GM12872 (cell line): ENCODE results near the gene CCL5.

ENCODE experiments used
- TF ChIP-seq, protein P1 (sequence below): IDR thresholded peaks from 3 replicates; pipeline ENCODE4 v1.5.1; 2011; ENCODE audit warnings: low read depth, mild to moderate bottlenecking, low read length, moderate library complexity; ENCODE audit not compliant: insufficient read depth

Gene CCL5

GRCh38 chr17:35889818-35890773, 9.9 kb upstream of the CCL5 start:
- TF ChIP-seq, protein P1, sequence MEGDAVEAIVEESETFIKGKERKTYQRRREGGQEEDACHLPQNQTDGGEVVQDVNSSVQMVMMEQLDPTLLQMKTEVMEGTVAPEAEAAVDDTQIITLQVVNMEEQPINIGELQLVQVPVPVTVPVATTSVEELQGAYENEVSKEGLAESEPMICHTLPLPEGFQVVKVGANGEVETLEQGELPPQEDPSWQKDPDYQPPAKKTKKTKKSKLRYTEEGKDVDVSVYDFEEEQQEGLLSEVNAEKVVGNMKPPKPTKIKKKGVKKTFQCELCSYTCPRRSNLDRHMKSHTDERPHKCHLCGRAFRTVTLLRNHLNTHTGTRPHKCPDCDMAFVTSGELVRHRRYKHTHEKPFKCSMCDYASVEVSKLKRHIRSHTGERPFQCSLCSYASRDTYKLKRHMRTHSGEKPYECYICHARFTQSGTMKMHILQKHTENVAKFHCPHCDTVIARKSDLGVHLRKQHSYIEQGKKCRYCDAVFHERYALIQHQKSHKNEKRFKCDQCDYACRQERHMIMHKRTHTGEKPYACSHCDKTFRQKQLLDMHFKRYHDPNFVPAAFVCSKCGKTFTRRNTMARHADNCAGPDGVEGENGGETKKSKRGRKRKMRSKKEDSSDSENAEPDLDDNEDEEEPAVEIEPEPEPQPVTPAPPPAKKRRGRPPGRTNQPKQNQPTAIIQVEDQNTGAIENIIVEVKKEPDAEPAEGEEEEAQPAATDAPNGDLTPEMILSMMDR, result no peak

DNA sequence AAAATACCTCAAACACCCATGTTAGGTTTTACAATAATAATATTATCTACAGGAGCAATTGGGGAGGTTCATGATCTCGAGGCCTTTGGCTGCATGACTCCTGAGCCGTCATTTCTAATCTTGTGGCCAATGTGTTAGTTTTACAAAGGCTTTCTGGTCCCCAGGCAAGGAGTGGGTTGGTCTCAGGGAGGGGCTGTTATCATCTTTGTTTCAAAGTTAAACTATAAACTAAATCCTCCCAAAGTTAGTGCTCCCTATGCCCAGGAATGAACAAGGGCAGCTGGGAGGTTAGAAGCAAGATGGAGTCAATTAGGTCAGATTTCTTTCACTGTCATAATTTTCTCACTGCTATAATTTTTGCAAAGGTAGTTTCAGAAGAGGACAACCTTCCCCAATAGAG, 9.1 kb upstream of the CCL5 start:
- TF ChIP-seq, protein P1, result no peak

DNA sequence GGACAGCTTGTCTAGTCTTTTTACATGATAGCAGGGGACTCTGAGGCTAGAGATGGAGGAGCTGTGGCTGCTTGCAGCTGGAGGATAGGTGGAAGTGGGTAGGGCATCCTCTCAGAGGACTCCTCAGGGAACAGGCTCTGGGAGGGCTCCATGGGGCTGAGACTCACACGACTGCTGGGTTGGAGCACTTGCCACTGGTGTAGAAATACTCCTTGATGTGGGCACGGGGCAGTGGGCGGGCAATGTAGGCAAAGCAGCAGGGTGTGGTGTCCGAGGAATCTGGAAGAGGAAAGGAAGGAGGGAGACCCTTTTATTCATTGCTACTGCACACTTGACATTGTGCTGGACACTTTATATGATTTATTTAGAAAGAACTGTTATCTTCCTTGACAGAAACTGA, 1.8 kb downstream of the CCL5 start:
- TF ChIP-seq, protein P1, result no peak

DNA sequence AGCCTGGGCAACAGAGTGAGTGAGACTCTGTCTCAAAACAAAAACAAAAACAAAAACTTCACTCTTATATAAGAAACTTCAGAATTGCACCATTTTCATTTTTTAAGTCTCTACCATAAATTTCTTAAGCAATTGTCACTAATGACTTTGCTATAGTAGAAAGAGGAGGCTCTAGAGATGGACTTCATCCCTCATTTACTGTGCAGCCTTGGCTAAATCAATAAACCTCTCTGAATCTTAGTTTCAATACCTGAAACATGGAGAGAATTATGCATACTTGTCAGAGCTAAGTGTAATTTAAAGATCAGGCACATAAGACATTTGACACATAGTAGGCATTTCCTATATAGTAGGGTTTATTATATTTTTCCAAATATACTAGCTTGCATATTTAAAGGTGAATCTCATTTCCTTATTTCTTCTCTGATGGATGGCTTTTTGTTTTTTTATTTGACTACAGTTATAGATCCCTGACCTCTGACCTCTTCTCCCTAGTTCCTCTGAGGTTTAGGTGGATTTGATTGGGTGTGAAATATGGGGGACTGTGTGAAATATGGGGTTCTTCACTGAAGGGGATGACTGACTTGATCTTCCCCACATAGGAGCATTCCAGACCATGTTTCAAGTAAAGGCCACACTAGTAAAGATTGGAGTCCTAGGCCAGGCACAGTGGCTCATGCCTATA, 2.7 kb downstream of the CCL5 start:
- TF ChIP-seq, protein P1, result no peak

DNA sequence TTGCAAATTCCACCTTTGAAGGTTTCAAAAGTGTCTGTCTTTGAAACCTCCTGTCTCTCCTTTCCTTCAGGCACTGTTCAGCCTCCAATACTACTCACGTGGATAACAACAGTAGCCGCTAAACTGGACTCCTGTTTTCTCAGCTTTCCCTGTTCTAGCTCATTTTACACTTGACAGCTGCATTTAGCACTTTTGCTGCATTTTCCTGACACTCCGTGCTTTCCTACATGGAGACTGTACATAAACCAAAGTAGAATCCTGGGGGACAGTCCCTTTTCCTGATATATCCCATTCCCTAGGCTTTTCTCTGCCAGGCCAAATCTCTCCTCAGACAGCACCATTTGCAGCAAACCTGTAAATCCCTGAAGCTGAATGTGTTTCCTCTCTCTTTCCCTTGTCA, 3.6 kb downstream of the CCL5 start:
- TF ChIP-seq, protein P1, result no peak

GRCh38 chr17:35875800-35876139, 4.4 kb downstream of the CCL5 start:
- TF ChIP-seq, protein P1, result no peak

DNA sequence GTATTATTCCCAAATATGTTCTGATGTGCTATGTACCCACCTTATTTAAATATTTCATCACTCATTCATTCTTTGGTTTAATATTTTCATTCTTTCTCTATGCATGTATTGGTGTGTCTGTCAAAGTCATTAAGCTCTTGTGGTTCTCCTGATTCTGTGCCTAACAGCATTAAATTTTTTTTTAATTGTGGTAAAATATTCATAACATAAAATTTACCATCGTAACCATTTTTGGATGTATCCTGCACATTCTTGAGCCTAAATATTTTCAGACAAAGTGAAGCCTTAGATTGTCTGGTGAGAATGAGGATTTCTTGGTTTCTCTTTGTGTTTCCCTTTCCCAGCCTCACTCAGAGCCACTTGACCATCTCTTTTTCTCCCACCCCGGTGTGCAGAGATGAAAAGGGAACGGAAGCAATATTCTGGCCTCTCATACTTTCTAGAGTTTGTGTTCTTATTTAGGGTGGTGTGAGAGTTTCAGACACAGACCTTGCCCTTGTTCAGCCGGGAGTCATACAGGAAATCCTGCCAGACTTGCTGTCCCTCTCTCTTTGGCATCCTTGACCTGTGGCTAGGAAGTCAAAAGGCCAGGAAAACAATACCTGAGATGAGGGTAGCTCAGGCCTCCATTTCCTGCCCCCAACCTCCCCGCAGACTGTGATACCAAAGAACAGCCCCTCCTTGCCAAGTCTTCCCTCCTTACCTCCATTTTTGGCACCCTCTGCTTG, 4.9 kb downstream of the CCL5 start:
- TF ChIP-seq, protein P1, result no peak
